ENCODE data around the gene LRRC4B. TPM values are rescaled to one million over a fixed set of nuclear protein-coding genes. Genes with fewer than 3 reads are reported as not detected.
A peak's percentile ranks its signal among the peaks of the same experiment; 100 is the strongest.

The LRRC4B gene
- polyA plus RNA-seq, 2 donors = 0.65 to 0.92 TPM

DNA sequence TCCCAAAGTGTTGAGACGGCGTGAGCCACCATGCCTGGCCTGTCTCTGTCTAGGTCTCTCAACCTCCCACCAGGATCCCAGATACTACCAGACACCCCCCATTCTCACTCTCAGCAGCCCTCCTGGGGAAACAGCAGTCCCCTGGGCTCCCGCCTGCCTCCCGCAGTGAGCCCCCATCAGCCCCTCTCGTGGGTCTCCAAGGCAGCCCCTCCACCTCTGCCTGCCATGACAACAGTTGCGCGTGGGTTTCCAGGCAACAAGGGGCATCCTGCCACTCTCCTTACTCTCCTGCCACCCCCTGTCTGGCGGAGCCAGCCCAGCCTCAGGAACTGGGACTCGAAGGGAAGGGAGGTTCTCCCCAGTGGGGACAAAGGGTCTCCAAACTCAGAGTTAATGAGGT, 5.2 kb downstream of the LRRC4B start:
- H3K36me3 ChIP-seq (ENCODE audit: control insufficient read depth in 2 of 2, insufficient read depth in 2 of 2, low read length in 1 of 2) = no peaks in the 10 kb centered on the region
- H3K27ac ChIP-seq (ENCODE audit: low read depth in 2 of 2, low read length in 1 of 2) = no peak overlapping the region
- peaks cover 0 to 18% of the 10 kb centered on the region in 2 donors for H3K27me3 ChIP-seq (ENCODE audit: control insufficient read depth in 1 of 2, insufficient read depth in 2 of 2, low read length in 2 of 2)
- no peak overlapping the region for H3K4me3 ChIP-seq (ENCODE audit: low read depth in 1 of 2, low read length in 2 of 2)
- H3K9me3 ChIP-seq (ENCODE audit: control insufficient read depth in 2 of 2, insufficient read depth in 1 of 2, low read depth in 1 of 2, low read length in 1 of 2) = no peaks in the 10 kb centered on the region
- 76 to 80% methylated on average over 9 of the region's 9 CpGs for WGBS, 2 donors
- no peaks in the 10 kb centered on the region for H3K4me1 ChIP-seq (ENCODE audit: control insufficient read depth in 2 of 2, insufficient read depth in 2 of 2, low read length in 1 of 2)

DNA sequence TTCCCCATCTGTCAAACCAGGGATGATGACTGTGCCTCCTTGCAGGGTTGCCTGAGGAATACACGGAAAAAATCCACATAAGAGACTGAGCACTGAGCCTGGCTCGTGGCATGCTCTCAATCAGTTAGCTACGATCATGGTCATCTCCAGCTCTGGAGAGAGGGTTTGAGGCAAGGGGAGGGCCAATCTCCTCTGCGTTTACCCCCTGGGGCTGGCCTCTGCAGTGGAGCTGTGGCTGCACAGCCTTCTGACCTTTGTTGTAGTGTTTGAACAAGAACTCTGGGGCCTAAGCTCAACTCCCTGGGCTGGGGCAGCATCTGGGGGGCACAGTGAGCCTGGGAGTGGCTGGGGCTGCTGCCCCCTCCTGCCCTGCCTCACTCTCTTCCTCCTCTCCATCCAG, 5.9 kb downstream of the LRRC4B start:
- Histone ChIP-seq H3K27me3 (ENCODE audit: control insufficient read depth in 1 of 2, insufficient read depth in 2 of 2, low read length in 2 of 2) (peaks cover 0 to 12% of the 10 kb centered on the region in 2 donors), H3K9me3 (ENCODE audit: control insufficient read depth in 2 of 2, insufficient read depth in 1 of 2, low read depth in 1 of 2, low read length in 1 of 2) (no peaks in the 10 kb centered on the region), H3K27ac (ENCODE audit: low read depth in 2 of 2, low read length in 1 of 2) (no peak overlapping the region), H3K4me1 (ENCODE audit: control insufficient read depth in 2 of 2, insufficient read depth in 2 of 2, low read length in 1 of 2) (no peaks in the 10 kb centered on the region), H3K36me3 (ENCODE audit: control insufficient read depth in 2 of 2, insufficient read depth in 2 of 2, low read length in 1 of 2) (no peaks in the 10 kb centered on the region), H3K4me3 (ENCODE audit: low read depth in 1 of 2, low read length in 2 of 2) (no peak overlapping the region)
- WGBS, 2 donors = 49 to 53% methylated on average over 4 of the region's 4 CpGs

DNA sequence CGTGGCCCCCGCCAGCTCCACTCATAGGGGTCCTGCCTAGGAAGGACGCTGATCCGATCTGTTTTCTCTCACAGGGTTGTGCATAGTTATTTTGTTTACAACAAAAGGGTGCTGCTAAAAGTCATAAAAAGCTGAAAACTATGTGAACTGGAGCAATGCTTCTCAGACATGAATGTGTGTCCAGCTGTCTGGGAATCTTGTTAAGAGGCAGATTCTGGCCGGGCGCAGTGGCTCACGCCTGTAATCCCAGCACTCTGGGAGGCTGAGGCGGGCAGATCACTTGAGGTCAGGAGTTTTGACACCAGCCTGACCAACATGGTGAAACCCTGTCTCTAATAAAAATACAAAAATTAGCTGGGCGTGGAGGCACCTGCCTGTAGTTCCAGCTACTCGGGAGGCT, 8.6 kb downstream of the LRRC4B start:
- H3K27me3 ChIP-seq (ENCODE audit: control insufficient read depth in 1 of 2, insufficient read depth in 2 of 2, low read length in 2 of 2) = no peaks in the 10 kb centered on the region
- 54 to 55% methylated on average over 10 of the region's 10 CpGs for WGBS, 2 donors
- peaks cover 0 to 4% of the 10 kb centered on the region in 2 donors for H3K4me1 ChIP-seq (ENCODE audit: control insufficient read depth in 2 of 2, insufficient read depth in 2 of 2, low read length in 1 of 2)

DNA sequence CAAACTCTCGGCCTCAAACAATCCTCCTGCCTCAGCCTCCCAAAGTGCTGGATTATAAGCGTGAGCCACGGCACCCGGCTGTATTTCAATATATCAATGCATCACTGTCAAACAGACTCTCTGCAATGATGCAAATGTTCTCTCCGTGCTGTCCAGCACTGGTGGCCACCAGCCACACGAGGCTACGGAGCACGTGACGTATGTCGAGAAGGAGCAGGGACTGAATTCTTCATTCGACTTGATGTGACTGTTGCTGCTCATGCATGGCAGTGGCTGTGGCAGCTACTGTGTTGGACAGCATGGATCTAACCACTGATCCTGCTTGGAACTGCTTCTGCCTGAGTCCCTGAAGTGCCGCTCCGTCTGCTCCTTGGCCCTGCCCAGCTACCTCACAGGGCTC, 9.8 kb downstream of the LRRC4B start:
- Histone ChIP-seq H3K9me3 (ENCODE audit: control insufficient read depth in 2 of 2, insufficient read depth in 1 of 2, low read depth in 1 of 2, low read length in 1 of 2) (no peaks in the 10 kb centered on the region), H3K27ac (ENCODE audit: low read depth in 2 of 2, low read length in 1 of 2) (no peak overlapping the region), H3K36me3 (ENCODE audit: control insufficient read depth in 2 of 2, insufficient read depth in 2 of 2, low read length in 1 of 2) (no peaks in the 10 kb centered on the region), H3K27me3 (ENCODE audit: control insufficient read depth in 1 of 2, insufficient read depth in 2 of 2, low read length in 2 of 2) (no peaks in the 10 kb centered on the region), H3K4me1 (ENCODE audit: control insufficient read depth in 2 of 2, insufficient read depth in 2 of 2, low read length in 1 of 2) (peaks cover 0 to 4% of the 10 kb centered on the region in 2 donors), H3K4me3 (ENCODE audit: low read depth in 1 of 2, low read length in 2 of 2) (no peak overlapping the region)
- WGBS, 2 donors = 87 to 90% methylated on average over 13 of the region's 13 CpGs

More for the DNA sequence above, 8.6 kb downstream of the LRRC4B start:
- no peaks in the 10 kb centered on the region for H3K36me3 ChIP-seq (ENCODE audit: control insufficient read depth in 2 of 2, insufficient read depth in 2 of 2, low read length in 1 of 2)
- no peaks in the 10 kb centered on the region for H3K9me3 ChIP-seq (ENCODE audit: control insufficient read depth in 2 of 2, insufficient read depth in 1 of 2, low read depth in 1 of 2, low read length in 1 of 2)
- no peak overlapping the region for H3K27ac ChIP-seq (ENCODE audit: low read depth in 2 of 2, low read length in 1 of 2)
- H3K4me3 ChIP-seq (ENCODE audit: low read depth in 1 of 2, low read length in 2 of 2) = no peak overlapping the region

DNA sequence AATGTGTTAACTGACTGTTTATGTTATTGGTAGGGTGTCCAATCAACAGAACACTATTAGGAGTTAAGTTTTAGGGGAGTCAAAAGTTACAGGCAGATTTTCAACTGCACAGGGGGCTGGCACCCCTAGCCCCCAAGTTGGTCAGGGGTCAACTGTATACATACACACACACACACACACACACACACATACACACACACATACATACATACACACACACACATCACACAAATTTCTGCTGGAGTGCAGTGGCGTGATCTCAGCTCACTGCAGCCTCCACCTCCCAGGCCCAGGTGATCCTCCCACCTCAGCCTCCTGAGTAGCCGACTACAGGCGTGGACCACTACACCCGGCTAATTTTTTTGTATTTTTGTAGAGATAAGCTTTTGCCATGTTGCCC, 10.2 kb downstream of the LRRC4B start:
- 91 to 92% methylated on average over 4 of the region's 4 CpGs for WGBS, 2 donors
- Histone ChIP-seq H3K9me3 (ENCODE audit: control insufficient read depth in 2 of 2, insufficient read depth in 1 of 2, low read depth in 1 of 2, low read length in 1 of 2) (no peaks in the 10 kb centered on the region), H3K4me1 (ENCODE audit: control insufficient read depth in 2 of 2, insufficient read depth in 2 of 2, low read length in 1 of 2) (peaks cover 0 to 4% of the 10 kb centered on the region in 2 donors), H3K27me3 (ENCODE audit: control insufficient read depth in 1 of 2, insufficient read depth in 2 of 2, low read length in 2 of 2) (no peaks in the 10 kb centered on the region), H3K36me3 (ENCODE audit: control insufficient read depth in 2 of 2, insufficient read depth in 2 of 2, low read length in 1 of 2) (no peaks in the 10 kb centered on the region), H3K4me3 (ENCODE audit: low read depth in 1 of 2, low read length in 2 of 2) (no peak overlapping the region), H3K27ac (ENCODE audit: low read depth in 2 of 2, low read length in 1 of 2) (no peak overlapping the region)

- Histone ChIP-seq H3K27ac (ENCODE audit: low read depth in 2 of 2, low read length in 1 of 2) (no peak overlapping the region), H3K9me3 (ENCODE audit: control insufficient read depth in 2 of 2, insufficient read depth in 1 of 2, low read depth in 1 of 2, low read length in 1 of 2) (no peaks in the 10 kb centered on the region), H3K4me1 (ENCODE audit: control insufficient read depth in 2 of 2, insufficient read depth in 2 of 2, low read length in 1 of 2) (peaks cover 0 to 4% of the 10 kb centered on the region in 2 donors), H3K27me3 (ENCODE audit: control insufficient read depth in 1 of 2, insufficient read depth in 2 of 2, low read length in 2 of 2) (no peaks in the 10 kb centered on the region), H3K36me3 (ENCODE audit: control insufficient read depth in 2 of 2, insufficient read depth in 2 of 2, low read length in 1 of 2) (no peaks in the 10 kb centered on the region), H3K4me3 (ENCODE audit: low read depth in 1 of 2, low read length in 2 of 2) (no peak overlapping the region)
- 15 to 16% methylated on average over 20 of the region's 20 CpGs for WGBS, 2 donors
Observed at GRCh38 chr19:50557009-50557613, 11.1 kb downstream of the LRRC4B start.

DNA sequence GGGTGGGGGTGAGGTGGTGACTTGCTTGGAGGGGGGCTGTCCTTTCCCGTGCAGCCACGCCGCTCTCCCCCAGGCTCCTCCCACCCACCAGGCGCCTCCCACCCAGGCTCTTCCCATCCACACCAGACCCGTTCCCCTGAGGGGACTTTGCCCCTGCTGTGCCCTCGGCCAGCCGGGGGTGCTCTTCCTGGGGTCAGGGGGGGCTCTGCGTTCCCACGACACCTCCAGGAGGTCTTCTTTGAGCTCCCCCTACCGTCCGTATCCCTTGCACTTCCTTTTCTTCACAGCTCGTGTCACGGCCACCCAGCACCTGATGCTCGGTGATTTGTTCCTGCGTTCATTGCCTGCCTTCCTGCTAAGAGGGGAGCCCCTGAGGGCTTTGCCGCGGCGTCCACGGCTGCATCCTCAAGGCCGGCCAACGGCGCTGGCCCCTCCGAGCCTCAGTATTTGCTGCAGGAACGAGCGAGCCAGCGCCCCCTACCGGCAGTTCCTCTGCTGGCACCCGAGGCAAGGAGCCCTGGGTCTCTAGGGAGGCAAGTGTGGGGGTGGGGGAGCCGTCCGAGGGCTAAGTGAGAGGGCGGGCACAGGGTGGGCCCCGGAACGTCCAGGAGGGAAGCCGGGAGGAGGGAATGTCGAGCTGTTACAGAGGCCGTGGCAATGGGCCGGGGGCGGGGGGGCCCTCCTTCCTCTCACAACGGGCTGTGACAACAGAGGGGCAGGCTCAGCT, 11.8 kb downstream of the LRRC4B start:
- H3K4me3 ChIP-seq (ENCODE audit: low read depth in 1 of 2, low read length in 2 of 2) = peak overlapping the region; percentile 25 to 27
- 1% methylated on average over 34 to 39 of the region's 39 CpGs for WGBS, 2 donors
- H3K27ac ChIP-seq (ENCODE audit: low read depth in 2 of 2, low read length in 1 of 2) = no peak overlapping the region
- peaks cover 2 to 4% of the 10 kb centered on the region in 2 donors for H3K4me1 ChIP-seq (ENCODE audit: control insufficient read depth in 2 of 2, insufficient read depth in 2 of 2, low read length in 1 of 2)
- no peaks in the 10 kb centered on the region for H3K36me3 ChIP-seq (ENCODE audit: control insufficient read depth in 2 of 2, insufficient read depth in 2 of 2, low read length in 1 of 2)
- no peaks in the 10 kb centered on the region for H3K27me3 ChIP-seq (ENCODE audit: control insufficient read depth in 1 of 2, insufficient read depth in 2 of 2, low read length in 2 of 2)
- H3K9me3 ChIP-seq (ENCODE audit: control insufficient read depth in 2 of 2, insufficient read depth in 1 of 2, low read depth in 1 of 2, low read length in 1 of 2) = no peaks in the 10 kb centered on the region

- no peaks in the 10 kb centered on the region for H3K27me3 ChIP-seq (ENCODE audit: control insufficient read depth in 1 of 2, insufficient read depth in 2 of 2, low read length in 2 of 2)
Observed at GRCh38 chr19:50555450-50556281, 12.6 kb downstream of the LRRC4B start.

DNA sequence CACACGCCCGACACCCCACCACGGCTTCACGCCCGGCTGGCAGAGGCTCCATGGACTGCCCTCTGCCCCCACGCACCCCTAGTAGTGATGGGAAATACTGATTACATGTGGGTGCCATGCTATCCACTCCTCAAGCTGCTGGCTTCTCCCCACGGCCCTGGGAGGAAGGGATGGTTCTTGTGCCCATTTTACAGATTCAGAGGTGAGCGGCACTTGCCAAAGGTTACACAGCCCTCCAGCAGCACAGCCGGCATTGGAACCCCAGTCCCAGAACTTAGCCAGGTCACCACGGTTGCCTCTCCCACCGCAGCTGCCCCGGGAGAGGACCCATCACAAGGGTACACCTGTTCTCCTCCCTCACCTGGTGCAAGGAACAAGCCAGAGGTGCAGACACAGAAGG, 13.2 kb downstream of the LRRC4B start:
- peaks cover 2 to 4% of the 10 kb centered on the region in 2 donors for H3K4me1 ChIP-seq (ENCODE audit: control insufficient read depth in 2 of 2, insufficient read depth in 2 of 2, low read length in 1 of 2)
- H3K4me3 ChIP-seq (ENCODE audit: low read depth in 1 of 2, low read length in 2 of 2) = no peak overlapping the region
- H3K27ac ChIP-seq (ENCODE audit: low read depth in 2 of 2, low read length in 1 of 2) = no peak overlapping the region
- no peaks in the 10 kb centered on the region for H3K27me3 ChIP-seq (ENCODE audit: control insufficient read depth in 1 of 2, insufficient read depth in 2 of 2, low read length in 2 of 2)
- WGBS, 2 donors = 67 to 71% methylated on average over 12 of the region's 12 CpGs
- H3K9me3 ChIP-seq (ENCODE audit: control insufficient read depth in 2 of 2, insufficient read depth in 1 of 2, low read depth in 1 of 2, low read length in 1 of 2) = no peaks in the 10 kb centered on the region
- H3K36me3 ChIP-seq (ENCODE audit: control insufficient read depth in 2 of 2, insufficient read depth in 2 of 2, low read length in 1 of 2) = no peaks in the 10 kb centered on the region

More at GRCh38 chr19:50555450-50556281, 12.6 kb downstream of the LRRC4B start:
- Histone ChIP-seq H3K4me3 (ENCODE audit: low read depth in 1 of 2, low read length in 2 of 2) (no peak overlapping the region), H3K9me3 (ENCODE audit: control insufficient read depth in 2 of 2, insufficient read depth in 1 of 2, low read depth in 1 of 2, low read length in 1 of 2) (no peaks in the 10 kb centered on the region), H3K36me3 (ENCODE audit: control insufficient read depth in 2 of 2, insufficient read depth in 2 of 2, low read length in 1 of 2) (no peaks in the 10 kb centered on the region), H3K4me1 (ENCODE audit: control insufficient read depth in 2 of 2, insufficient read depth in 2 of 2, low read length in 1 of 2) (peaks cover 2 to 4% of the 10 kb centered on the region in 2 donors), H3K27ac (ENCODE audit: low read depth in 2 of 2, low read length in 1 of 2) (no peak overlapping the region)
- 27 to 38% methylated on average over 25 to 28 of the region's 28 CpGs for WGBS, 2 donors

Data from esophagus (tissue), 2 donors.